Measurements from ENCODE around the gene MYLIP. TPM values are rescaled to one million over a fixed set of nuclear protein-coding genes. Genes with fewer than 3 reads are reported as not detected.

Gene MYLIP
- total and polyA plus RNA-seq, 2 of the 4 experiments (the other 2 are of a cell fraction) = 1.8 to 3.2 TPM

DNA sequence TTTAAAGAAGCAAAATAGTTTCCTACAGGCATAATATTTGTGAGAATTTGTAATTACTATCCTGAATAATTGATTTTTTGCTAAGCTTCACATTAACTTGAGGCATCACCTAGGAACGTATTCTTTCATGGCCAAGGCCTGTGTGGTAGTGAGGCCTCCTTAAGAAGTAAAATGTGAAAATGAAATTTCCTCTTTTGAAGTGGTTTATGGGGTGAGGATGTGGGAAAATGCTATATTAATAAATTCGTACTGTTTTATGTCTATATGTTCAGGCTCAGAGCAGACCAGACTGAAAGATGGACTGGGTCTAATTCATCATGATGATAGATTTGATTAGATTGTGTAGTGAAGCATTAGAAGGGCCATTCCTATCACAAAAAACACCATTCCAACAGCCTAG lies 33.1 kb downstream of the MYLIP start:
- H3K56ac ChIP-seq (ENCODE audit: extremely low read depth, insufficient read depth, low read length) = no peak overlapping the region
- POLR2A ChIA-PET (ENCODE audit: unreplicated experiment) = no interaction called here
- H3K14ac ChIP-seq (replicated peaks; ENCODE audit: low read depth, low read length) = no peak overlapping the region
- H3K4me3 ChIP-seq (ENCODE audit: insufficient read depth, low read depth, low read length) = no peak overlapping the region
- whole genome bisulfite sequencing, 2 experiments (ENCODE audit: extremely low coverage in 2 of 2, insufficient read length in 1 of 2) = no CpG with 5 or more reads among the region's 2 CpGs
- H2BK120ac ChIP-seq (ENCODE audit: low read depth, low read length) = no peak overlapping the region
- no peak overlapping the region for H2AK5ac ChIP-seq (ENCODE audit: low read depth, low read length)
- H3K4me1 ChIP-seq (ENCODE audit: control insufficient read depth, insufficient read depth, low read length) = no peaks in the 10 kb centered on the region
- no peak for ATAC-seq (ENCODE audit: low read depth)
- H3K79me1 ChIP-seq (ENCODE audit: low read depth in 1 of 2, low read length in 2 of 2) = no peaks in the 10 kb centered on the region
- in situ Hi-C loops (cut with MboI; ENCODE audit: low sequenced_read_pairs) (no loop called here), intact Hi-C loops (cut with micrococcal nuclease) (no loop called here), dilution Hi-C loops (cut with HindIII; ENCODE audit: low sequenced_read_pairs, unreplicated experiment) (no loop called here)
- no peak overlapping the region for H4K91ac ChIP-seq (ENCODE audit: insufficient read depth, low read depth, low read length)
- H3K27me3 ChIP-seq (ENCODE audit: control insufficient read depth, insufficient read depth, low read length) = peaks cover 42% of the 10 kb centered on the region
- TF ChIP-seq MXI1 (IDR thresholded peaks at IDR 0.05; ENCODE audit: borderline replicate concordance, low read depth, low read length) (no peak), SMC3 (IDR thresholded peaks at IDR 0.05; ENCODE audit: low read depth, low read length) (no peak), RAD21 (IDR thresholded peaks at IDR 0.05; ENCODE audit: low read length) (no peak), POLR2A (IDR thresholded peaks at IDR 0.05; ENCODE audit: low read depth, low read length) (no peak), MAFK (IDR thresholded peaks at IDR 0.05; ENCODE audit: low read depth, low read length) (no peak), BHLHE40 (IDR thresholded peaks at IDR 0.05; ENCODE audit: low read depth, low read length) (no peak), FOS (IDR thresholded peaks at IDR 0.05; ENCODE audit: low read depth, low read length) (no peak), RFX5 (IDR thresholded peaks at IDR 0.05; ENCODE audit: low read depth, low read length) (no peak), MAZ (IDR thresholded peaks at IDR 0.05; ENCODE audit: borderline replicate concordance, low read depth, low read length) (no peak), CEBPB (IDR thresholded peaks at IDR 0.05; ENCODE audit: low read depth, low read length) (no peak), RCOR1 (IDR thresholded peaks at IDR 0.05; ENCODE audit: insufficient replicate concordance, low read length) (no peak)
- TF ChIP-seq, protein P1, sequence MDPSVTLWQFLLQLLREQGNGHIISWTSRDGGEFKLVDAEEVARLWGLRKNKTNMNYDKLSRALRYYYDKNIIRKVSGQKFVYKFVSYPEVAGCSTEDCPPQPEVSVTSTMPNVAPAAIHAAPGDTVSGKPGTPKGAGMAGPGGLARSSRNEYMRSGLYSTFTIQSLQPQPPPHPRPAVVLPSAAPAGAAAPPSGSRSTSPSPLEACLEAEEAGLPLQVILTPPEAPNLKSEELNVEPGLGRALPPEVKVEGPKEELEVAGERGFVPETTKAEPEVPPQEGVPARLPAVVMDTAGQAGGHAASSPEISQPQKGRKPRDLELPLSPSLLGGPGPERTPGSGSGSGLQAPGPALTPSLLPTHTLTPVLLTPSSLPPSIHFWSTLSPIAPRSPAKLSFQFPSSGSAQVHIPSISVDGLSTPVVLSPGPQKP (IDR thresholded peaks at IDR 0.05; ENCODE audit: borderline replicate concordance, low read depth, low read length) = no peak
- BruUV-seq (replicated peaks) = no TSS peak
- H3K18ac ChIP-seq (ENCODE audit: low read depth, low read length) = no peak overlapping the region
- no peak overlapping the region for H2BK5ac ChIP-seq (ENCODE audit: low read depth, low read length, poor library complexity, severe bottlenecking)
- H3K9ac ChIP-seq (ENCODE audit: low read depth, low read length) = no peak overlapping the region
- no peak overlapping the region for H3K23ac ChIP-seq (ENCODE audit: low read depth, low read length)
- no peak overlapping the region for H2AK9ac ChIP-seq (replicated peaks; ENCODE audit: low read depth, low read length, poor library complexity)
- H3K27ac ChIP-seq (ENCODE audit: insufficient read depth, low read length) = no peak overlapping the region
- H2BK15ac ChIP-seq (ENCODE audit: low read depth, low read length) = no peak overlapping the region
- H4K8ac ChIP-seq (ENCODE audit: low read depth in 2 of 2, low read length in 2 of 2) = no peak overlapping the region
- H3K9me3 ChIP-seq (ENCODE audit: control insufficient read depth, insufficient read depth, low read length) = no peaks in the 10 kb centered on the region
- no peak overlapping the region for H3K4ac ChIP-seq (ENCODE audit: low read depth, low read length)
- no peaks in the 10 kb centered on the region for H3K36me3 ChIP-seq (ENCODE audit: control insufficient read depth, insufficient read depth, low read length)
- H2AFZ ChIP-seq (replicated peaks; ENCODE audit: low read length, poor library complexity) = no peak overlapping the region
- no peaks in the 10 kb centered on the region; the same call in 1 of the 2 replicates for H3K9me1 ChIP-seq (ENCODE audit: insufficient read depth, low read length)
- H4K5ac ChIP-seq (ENCODE audit: low read depth, low read length) = no peak overlapping the region
- DNase-seq = no peak
- no peaks in the 10 kb centered on the region for H4K20me1 ChIP-seq (ENCODE audit: insufficient read depth, low read length)
- H3K4me2 ChIP-seq (ENCODE audit: low read depth, low read length) = no peak overlapping the region
- CTCF ChIA-PET = no interaction called here
- no peak overlapping the region for H2BK20ac ChIP-seq (ENCODE audit: low read depth, low read length)
